ENCODE data around the gene GRIK1.

DNA sequence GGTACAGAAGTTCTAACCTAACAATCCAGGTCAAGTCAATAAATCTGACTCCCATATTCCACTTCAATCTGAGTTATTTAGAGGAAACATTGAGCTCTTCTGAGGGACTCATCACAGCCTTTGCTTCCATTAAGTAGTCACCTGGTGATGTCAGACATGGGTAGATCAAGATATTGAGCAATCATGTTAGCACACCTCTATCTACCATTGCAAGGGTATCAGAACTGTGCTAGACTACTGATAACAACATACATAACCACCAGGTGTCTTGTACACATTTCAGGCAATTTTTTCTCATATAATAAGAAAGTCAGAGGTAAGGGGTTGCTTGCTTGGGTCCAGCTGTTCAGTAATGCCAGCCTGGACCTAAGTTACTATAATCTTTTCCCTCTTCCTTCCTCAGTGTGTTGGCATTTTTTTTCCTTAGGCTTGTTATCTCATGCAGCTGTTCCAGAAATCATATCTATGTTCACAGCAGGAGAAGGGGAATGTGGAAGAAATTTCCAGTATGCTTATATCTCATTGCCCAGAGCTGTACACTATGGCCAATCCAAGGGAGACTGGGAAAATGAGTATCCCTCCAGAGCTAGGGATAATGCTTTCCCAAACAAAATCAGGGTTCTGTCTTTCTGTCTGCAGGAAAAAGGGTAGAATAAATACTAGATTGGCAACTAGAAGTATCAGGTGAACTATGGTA lies 52.3 kb downstream of the GRIK1 start:
- no peak for TF ChIP-seq EZH2 (IDR thresholded peaks at IDR 0.05; ENCODE audit: borderline replicate concordance, insufficient read depth, low read depth, low read length, poor library complexity, severe bottlenecking)
- TF ChIP-seq, protein P1, sequence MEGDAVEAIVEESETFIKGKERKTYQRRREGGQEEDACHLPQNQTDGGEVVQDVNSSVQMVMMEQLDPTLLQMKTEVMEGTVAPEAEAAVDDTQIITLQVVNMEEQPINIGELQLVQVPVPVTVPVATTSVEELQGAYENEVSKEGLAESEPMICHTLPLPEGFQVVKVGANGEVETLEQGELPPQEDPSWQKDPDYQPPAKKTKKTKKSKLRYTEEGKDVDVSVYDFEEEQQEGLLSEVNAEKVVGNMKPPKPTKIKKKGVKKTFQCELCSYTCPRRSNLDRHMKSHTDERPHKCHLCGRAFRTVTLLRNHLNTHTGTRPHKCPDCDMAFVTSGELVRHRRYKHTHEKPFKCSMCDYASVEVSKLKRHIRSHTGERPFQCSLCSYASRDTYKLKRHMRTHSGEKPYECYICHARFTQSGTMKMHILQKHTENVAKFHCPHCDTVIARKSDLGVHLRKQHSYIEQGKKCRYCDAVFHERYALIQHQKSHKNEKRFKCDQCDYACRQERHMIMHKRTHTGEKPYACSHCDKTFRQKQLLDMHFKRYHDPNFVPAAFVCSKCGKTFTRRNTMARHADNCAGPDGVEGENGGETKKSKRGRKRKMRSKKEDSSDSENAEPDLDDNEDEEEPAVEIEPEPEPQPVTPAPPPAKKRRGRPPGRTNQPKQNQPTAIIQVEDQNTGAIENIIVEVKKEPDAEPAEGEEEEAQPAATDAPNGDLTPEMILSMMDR (IDR thresholded peaks at IDR 0.05) = no peak
